ENCODE data around the gene ZNF792.
"Not testable (repeated sequence)": the region's sequence is repeated elsewhere in the genome, so short reads cannot be mapped to it uniquely, and the experiment has no call there.

Gene ZNF792

DNA sequence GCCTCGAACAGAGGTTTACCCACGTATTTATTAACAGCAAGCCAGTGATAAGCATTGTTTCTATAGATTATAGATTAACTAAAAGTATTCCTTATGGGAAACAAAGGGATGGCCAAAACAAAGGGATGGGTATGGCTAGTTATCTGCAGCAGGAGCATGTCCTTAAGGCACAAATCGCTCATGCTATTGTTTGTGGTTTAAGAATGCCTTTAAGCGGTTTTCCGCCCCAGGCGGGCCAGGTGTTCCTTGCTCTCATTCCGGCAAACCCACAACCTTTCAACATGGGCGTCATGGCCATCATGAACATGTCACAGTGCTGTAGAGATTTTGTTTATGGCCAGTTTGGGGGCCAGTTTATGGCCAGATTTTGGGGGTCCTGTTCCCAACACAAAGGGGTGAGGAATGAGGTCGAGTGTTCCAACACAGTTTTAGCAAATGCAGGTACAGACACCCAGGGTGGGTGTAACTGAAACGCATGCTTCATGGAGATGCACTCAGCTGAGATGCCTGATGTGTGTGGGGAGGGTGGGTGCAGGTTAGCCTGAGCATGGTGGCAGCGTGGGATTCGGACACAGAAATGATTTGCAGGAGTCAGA is 6.3 kb upstream of the ZNF792 start:
- not testable (repeated sequence) for DNase-seq (ENCODE audit: low spot score)

DNA sequence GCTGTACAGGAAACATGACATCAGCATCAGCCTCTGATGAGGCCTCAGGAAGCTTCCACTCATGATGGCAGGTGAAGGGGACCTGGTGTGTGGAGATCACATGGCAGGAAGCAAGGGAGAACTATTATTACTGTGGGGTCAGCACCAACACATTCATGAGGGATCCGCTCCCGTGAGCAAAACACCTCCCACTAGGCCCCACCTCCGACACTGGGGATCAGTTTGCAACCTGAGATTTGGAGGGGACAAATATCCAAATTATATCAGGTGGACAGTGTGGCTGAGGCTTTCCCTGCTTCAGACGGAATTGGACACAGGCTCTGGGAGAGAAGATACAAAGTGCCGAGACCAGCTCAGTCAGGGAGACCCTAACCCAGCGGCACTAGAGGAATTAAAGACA is 5.7 kb upstream of the ZNF792 start:
- DNase-seq (ENCODE audit: low spot score): no peak

DNA sequence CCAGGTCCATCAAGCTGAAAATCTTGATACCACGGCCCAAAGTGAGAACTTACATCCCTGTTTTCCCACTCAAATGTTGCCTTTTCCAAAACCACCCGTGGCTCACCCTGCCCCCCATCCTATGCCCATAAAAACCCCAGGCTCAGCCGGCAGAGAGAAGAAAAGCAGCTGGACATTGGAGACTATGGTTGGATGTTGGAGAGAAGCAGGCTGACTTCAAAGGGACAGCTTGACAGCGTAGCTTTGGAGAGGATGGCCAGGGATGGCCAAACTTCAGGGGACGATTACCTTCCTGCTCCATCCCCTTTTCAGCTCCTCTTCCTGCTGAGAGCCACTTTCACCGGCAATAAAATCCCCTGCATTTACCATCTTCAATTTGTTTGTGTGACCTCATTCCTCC is 3.5 kb upstream of the ZNF792 start:
- DNase-seq (ENCODE audit: low spot score): no peak

DNA sequence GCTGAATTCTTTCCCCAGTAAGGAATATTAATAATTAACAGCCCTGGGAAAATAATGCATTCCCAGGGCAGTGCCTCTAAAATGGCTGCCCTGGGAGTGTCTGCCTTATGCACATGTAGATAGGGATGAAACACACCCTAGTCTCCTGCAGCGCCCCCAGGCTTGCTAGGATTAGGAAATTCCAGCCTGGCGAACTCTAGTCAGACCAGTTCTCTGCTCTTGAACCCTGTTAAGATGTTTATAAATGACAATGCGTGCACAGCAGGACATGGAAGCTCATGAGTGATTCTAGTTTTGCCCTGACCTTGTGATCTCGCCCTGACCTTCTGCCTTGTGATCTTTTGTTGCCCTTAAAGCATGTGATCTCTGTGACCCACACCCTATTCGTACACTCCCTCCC is 1.5 kb upstream of the ZNF792 start:
- DNase-seq (ENCODE audit: low spot score): not testable (repeated sequence)

DNA sequence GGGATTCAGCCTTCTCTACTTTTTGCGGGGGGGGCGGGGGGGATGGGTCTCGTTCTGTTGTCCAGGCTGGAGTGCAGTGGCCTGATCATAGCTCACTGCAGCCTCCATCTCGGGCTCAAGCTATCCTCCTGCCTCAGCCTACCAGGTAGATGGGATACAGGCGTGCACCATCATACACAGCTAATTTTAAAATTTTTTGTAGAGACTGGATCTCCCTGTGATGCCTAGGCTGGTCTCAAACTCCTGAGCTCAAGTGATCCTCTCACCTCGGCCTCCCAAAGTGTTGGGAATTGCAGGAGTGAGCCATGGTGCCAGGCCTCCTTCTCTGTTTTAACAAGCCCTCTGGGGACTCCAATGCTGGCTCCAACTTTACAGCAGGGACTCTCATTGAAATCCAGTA is 569 bp upstream of the ZNF792 start:
- DNase-seq (ENCODE audit: low spot score): no peak

DNA sequence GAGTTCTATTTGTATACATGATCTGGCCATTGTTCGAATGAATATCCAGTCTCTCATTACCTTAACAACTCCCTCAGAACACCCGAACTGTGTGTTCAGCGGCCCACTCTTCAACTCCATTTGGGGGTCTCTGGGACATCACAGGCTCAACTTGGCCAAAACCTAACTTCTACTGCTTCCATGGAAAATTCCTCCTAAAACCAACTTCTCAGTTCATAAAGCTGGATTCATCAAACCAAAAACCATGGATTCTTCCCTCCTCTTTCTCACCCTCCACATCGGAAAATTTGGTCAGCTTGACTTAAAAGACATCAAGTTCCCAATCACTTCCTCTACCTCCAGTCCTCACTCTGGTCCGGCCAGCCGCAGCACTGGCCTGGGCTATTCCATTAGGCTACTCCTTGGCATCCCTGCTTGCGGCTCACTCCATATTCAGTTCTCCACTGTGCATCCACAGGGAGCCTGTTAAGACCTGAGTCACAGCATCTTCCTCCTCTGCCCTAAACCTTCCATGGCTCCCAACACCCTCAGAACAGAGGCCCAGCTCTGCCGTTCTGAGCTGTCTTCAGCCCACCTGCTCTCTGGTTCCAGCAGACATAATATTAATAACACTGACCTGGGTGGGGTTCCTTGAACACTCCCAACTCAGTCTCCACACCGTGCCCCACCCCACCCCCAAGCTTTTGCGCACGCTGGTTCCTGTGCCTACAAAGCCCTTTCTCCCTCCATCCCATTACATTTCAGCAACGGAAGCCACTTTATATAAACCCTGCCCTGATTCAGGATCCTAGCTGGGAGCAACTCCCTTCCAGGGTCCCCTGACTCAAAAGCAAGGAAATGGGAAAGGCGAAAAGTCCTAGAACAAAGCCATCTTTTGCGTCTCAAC is 1.1 kb downstream of the ZNF792 start:
- no peak for DNase-seq (ENCODE audit: low spot score)

DNA sequence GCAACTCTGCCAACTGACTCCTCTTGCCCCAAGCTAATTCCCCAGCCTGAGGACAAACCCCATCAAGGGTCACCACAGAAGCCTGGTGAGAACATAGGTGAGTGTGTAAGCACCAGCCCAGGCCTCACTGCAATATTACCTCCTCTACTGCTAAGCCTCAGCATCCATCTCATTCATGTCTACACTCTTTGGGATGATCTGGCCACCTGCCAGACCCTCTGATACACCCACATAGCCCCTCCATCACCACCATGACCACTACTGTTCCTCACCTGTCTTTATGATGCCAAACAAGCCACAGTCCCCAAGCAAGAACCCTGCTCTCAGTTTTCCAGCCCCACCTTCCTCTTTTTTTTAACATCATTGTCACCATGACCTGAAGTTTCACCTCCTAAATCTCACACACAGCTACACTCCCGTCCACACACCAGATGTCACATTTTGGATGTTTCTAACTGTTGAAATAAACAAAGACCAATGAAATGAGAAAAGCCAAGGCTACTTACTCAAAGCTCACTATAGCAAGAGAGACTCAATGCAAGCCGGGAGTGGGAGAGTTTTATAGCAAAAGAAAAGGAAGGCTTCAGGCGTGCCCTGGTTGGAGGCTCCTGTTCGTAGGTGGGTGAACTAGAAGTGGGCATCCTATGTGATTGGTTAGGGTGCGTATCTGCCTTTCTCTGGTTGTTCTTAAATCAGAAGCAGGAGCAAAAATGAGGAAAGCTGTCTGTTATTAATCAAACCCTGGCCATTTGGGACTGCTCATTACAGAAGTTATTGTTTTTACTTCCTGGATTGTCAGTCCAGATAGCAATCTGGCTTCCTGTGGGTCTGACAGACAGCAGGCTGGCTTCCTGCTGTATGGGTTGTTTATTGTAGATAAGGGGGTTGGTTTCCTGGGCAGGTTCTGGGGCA is 2.0 kb downstream of the ZNF792 start:
- no peak for DNase-seq (ENCODE audit: low spot score)

DNA sequence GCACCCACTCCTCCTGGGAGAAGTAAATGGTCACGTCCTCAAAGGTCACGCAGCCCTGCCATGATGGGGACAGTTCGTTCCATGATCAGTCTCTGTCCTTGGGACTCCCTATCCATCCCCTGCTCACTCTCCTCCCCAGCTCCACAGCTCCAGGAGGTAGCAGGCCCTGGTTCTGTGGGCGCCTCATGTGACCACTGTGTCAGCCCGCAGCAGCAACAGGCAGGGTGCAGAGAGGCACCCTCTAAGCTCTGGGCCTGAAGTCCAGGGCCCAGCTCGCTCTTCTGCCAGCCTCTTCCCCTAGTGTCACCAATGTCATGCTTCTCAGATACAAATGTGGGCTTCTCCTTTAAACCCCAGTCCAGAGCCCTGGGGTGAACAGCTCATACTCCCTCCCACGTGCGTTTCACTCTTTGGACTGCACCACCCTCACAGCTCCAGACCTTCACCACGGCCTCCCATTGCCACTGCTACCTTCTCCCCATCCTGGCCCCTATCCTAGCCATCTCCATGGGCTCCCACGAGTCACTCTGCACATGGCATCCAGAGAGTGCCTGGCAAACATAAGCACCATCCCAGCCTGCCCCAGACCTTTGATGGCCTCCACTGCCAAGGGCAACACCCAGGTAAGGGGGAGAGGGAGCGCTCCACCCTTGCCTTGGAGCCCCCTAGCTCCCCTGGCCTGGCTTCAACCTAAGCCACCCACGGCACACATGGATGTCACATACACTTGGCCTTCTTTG is 2.9 kb downstream of the ZNF792 start:
- no peak for DNase-seq (ENCODE audit: low spot score)

DNA sequence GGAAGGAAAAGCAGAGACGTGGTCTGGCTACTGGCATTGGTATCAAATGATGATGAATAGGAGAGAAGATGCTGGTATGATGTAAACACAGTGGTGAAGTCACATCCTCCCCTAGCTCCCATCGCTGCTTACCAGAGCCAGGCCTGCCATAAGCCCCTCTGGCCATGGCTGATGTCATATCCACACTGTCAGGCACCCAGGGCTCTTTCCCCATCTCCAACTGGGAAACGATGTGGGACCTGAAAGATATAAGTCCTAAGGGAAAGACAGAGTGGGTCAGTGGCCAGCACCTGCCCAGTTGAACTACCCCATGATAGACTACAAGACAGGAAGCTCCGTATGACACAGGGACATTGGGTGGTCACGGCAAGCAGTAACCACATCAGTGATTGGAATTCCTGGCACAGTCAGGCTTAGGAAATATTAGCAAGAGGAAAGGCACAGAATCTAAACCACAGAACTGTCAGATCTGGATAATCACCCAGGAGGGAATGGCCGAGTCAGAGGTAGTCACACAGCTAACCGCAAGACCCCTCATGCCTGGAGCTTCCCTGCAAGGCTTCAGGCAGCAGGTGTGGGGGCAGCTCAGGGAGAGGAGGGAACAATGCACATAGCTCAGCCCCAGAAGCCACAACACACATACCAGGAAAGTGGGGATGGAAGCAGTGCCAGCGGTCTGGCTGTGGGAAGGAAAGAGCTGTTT is 3.8 kb downstream of the ZNF792 start:
- no peak for DNase-seq (ENCODE audit: low spot score)

DNA sequence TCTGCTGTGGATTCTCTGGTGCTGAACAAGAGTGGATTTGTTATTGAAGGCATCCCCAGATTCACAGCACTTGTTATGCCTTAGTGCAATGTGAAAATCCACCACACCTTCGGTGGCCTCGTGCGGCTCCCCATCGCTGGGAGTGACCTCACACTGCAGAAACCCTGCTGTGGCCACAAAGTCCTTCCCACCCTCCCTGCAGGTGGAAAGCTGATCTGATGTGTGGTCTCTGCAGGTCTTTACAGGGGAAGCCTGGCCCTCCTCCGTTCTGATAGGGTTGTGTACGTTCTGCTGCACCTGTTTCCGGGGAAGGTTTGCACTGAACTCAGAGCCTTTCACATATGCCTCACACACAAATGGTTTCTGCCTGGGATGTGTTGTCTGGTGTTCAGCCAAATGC is 5.0 kb downstream of the ZNF792 start:
- DNase-seq (ENCODE audit: low spot score): no peak

DNA sequence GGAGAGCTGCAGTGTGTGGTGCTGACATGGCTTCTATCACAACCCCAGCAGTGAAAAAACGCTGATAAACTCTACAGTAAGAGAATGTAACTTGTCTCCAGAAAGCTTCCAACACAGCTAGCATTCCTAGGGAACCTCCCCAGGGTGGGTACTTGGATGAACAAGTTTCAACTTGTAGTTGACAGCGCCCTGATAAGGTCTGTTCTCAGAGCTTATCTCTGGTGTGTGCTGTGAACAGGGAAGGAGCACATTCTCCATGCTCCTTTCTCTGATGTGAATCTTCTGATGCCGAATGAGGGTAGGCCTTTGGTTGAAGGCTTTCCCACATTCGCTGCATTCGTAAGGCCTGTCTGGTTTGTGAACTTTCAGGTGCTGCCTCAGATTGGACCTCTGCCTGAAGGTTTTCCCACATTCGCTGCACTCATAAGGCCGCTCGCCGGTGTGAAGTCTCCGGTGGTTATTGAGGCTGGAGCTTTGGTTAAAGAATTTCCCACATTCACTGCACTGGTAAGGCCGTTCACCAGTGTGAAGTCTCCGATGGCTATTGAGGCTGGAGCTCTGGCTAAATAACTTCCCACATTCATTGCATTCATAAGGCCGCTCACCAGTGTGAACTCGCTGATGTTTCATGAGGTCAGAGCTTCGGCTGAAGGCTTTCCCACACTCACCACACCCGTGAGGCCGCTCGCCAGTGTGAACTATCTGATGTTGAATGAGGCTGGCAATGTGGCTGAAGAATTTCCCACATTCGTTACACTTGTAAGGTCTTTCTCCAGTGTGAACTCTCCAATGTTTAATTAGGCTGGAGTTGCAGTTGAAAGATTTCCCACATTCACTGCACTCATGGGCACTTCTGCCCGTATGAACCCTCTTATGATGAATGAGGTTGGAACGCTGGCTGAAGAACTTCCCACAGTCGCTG is 5.9 kb downstream of the ZNF792 start:
- DNase-seq (ENCODE audit: low spot score): no peak

DNA sequence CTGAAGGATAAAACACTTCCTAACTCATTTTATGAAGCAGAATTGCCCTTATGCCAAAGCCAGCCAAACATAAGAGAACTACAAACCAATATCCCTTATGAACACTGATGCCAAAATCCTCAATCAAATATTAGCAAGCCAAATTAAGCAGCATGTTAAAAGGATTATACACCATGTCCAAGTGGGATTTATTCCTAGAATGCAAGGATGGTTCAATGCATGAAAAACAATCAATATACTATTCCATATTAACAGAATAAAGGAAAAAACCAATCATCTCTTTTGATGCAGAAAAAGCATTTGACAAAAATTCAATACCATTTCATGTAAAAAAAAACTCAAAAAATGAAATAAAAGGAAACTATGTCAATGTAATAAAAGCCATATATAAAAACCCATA is 10.9 kb downstream of the ZNF792 start:
- DNase-seq (ENCODE audit: low spot score): no peak

DNA sequence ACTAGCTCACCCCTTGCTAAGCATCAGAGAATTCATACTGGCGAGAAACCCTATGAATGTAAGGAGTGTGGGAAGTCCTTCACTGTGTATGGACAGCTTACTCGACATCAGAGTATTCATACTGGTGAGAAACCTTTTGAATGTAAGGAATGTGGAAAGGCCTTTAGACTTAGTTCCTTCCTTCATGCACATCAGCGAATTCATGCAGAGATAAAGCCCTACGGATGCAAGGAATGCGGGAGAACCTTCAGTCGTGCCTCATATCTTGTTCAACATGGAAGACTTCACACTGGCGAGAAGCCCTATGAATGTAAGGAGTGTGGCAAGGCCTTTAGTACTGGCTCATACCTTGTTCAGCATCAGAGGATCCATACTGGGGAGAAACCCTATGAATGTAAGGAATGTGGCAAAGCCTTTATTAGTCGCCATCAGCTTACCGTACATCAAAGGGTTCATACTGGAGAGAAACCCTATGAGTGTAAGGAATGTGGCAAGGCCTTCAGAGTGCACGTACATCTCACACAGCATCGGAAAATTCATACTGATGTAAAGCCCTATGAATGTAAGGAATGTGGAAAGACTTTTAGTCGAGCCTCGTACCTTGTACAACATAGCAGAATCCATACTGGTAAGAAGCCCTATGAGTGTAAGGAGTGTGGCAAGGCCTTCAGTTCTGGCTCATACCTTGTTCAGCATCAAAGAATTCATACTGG is 20.0 kb downstream of the ZNF792 start:
- no peak for DNase-seq (ENCODE audit: low spot score)

DNA sequence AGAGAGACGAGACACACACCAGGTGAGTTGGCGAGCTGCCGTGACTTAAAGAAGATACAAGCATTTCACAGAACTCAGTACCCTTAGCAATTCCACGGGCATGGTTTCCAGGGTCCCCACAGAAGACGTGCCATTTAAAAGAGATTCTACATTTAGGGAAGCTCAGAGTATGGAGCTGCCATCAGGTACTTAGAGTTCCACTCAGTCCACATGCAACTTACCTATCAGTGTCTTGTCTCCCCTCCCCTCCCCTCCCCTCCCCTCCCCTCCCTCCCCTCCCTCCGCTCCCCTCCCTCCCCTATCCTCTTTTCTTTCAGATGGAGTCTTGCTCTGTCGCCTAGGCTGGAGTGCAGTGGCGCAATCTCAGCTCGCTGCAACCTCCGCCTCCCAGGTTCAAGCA is 25.1 kb downstream of the ZNF792 start:
- DNase-seq (ENCODE audit: low spot score): no peak

DNA sequence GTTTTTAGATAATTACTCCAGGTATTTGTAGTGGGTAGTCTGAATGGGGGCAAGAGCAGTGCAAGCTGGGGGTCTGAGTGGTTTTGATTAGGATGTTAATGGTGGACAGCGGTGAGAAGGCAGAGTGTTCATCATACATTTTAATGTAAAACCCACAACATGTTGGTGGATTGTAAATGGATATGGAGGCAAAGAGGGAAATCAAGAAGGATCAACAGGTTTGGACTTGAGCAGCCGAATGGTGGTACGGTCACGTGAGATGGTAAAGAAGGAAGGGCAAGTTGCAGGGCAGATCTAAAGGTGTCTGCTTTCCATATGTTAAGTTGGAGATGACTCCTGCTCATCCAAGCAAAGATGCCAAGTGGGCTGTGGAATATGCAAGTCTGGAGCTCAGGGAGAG is 27.8 kb downstream of the ZNF792 start:
- DNase-seq (ENCODE audit: low spot score): no peak

DNA sequence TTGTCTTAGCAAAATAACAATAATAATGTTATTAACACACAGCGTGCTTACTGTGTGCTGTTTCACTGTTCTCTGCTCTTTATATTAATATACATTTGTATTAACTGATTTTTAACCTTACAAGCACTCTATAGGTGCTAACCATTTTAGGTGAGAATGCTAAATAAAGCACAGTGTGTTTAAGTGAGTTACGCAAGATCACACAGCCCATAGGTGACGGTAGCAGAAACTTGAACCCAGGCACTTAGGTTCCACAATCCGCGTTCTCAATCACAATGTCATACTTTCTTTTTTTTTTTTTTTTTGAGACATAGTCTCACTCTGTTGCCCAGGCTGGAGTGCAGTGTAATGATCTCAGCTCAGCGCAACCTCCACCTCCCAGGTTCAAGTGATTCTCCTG is 31.5 kb downstream of the ZNF792 start:
- no peak for DNase-seq (ENCODE audit: low spot score)

DNA sequence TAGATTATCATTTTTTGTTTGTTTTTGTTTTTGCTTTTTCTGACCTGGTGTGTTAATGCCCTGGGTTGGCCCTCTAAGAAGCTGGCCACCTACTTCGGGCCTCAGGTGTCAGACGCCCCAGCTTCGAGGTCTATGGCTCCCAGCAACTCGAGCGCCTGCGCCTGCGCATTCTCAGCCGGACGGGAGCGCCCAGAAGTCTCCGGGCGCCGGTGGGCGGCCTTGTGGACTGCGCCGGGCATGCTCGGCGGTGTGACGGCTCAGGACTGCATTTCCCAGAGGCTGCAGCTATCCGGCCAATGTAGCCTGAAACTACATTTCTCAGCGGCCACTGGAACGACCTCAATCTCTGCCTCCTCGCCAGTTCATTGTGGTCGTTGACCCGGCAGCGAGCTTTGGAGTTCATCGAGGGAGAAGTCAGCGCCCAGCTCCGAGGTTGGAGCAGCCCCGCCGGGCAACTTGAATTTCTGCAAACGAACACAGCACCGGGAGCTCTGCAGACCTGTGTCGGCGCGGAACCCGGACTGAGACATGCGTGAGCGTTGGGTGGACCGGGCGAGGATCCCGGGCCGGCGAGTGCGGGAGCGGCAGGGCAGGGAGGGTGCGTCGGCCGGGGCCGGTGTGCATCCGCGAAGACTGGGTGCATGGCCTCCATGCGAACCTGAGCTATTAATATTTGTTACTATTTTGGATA is 37.2 kb downstream of the ZNF792 start, which contains the start of gene ZNF30:
Gene ZNF30, plus strand, starts transcription at position 219 of the 691 bp plus-strand sequence. CDS start 3,045 bp downstream, outside the sequence.
- DNase-seq (ENCODE audit: low spot score): peak; percentile 93

DNA sequence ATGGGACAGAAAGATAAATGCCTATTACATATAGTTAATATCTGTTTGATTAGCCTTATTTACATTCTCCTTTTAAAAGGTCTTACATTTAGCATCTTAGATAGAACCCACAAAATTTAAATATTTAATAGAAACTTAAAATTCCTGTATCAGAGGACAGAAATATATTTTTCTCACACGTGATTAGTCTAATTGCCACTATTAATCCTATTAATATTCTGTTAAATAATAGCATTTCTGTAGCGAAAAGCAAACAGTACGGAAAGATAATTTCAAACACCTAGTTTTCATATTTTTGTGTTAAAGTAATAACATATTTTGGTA is 37.7 kb downstream of the ZNF792 start:
- DNase-seq (ENCODE audit: low spot score): no peak

DNA sequence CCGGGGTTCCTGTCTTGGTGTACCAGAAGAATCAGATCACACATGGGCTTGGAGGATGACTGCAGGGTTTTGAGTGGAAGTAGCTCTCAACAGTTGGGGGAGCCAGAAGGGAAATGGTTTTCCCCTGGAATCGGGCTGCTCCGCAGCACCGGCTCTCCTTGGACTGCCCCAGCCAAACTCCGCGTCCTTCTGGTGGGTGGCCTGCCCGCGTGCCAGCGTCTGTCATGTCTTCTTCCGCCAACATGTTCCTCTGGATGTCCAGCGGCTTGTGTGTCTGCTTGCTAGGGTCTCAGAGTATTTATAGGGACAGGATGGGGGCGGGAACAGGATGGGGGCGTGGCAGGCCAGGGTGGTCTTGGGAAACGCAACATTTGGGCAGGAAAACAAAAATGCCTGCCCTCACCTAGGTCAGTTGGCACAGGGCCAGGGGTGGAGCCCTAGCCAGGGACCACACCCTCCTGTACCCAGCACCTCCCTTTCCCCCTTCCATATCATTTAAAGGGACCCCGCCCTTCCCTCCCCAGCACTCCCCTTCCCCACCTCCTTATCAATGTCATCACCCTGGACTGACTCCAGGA is 38.7 kb downstream of the ZNF792 start:
- DNase-seq (ENCODE audit: low spot score): no peak

Data from LoVo (cell line).